Neural cell (in vitro differentiated cells): ENCODE results near the gene S100A5. TPM values are rescaled to one million over a fixed set of nuclear protein-coding genes. Genes with fewer than 3 reads are reported as not detected.

ENCODE experiments used
- H2AFZ ChIP-seq: fragments of 200-600, 300-800 bp; sonication (generic), shearing (Covaris generic); 2 replicates; pipeline ENCODE4 v1.6.0; 2014; ENCODE audit warnings: low read depth, mild to moderate bottlenecking, antibody characterized with exemption, low read length, moderate library complexity
- H3F3A ChIP-seq: fragments of 200-600 bp; shearing (Covaris generic); 2 replicates; pipeline ENCODE4 v1.6.1; 2016; ENCODE audit warnings: mild to moderate bottlenecking, moderate library complexity, mixed read lengths, antibody characterized with exemption, low read length; ENCODE audit not compliant: insufficient read depth, poor library complexity, severe bottlenecking
- H3K27ac ChIP-seq: fragments of 200-600, 300-800 bp; sonication (generic), shearing (Covaris generic); 2 replicates; pipeline ENCODE4 v1.5.1; 2014; ENCODE audit warnings: mild to moderate bottlenecking, low read length, moderate library complexity
- H3K27me3 ChIP-seq: fragments of 300-800, 200-600 bp; sonication (generic), shearing (Covaris generic); 2 replicates; pipeline ENCODE4 v1.6.0; 2014; ENCODE audit warnings: mild to moderate bottlenecking, low read depth, low read length, moderate library complexity; ENCODE audit not compliant: insufficient read depth
- H3K36me3 ChIP-seq: fragments of 300-800, 200-600 bp; sonication (generic), shearing (Covaris generic); 2 replicates; pipeline ENCODE4 v1.5.1; 2014; ENCODE audit warnings: mild to moderate bottlenecking, antibody characterized with exemption, low read length, moderate library complexity; ENCODE audit not compliant: insufficient read depth
- H3K4me2 ChIP-seq: fragments of 300-800, 200-600 bp; sonication (generic), shearing (Covaris generic); 2 replicates; pipeline ENCODE4 v1.6.0; 2014; ENCODE audit warnings: mild to moderate bottlenecking, low read length
- H3K4me3 ChIP-seq: fragments of 300-800, 200-600 bp; sonication (generic), shearing (Covaris generic); 2 replicates; pipeline ENCODE4 v1.5.1; 2014; ENCODE audit warnings: mild to moderate bottlenecking, low read length, moderate library complexity
- H3K79me2 ChIP-seq: fragments of 200-600 bp; shearing (Covaris generic); replicated peaks from 2 replicates; pipeline ENCODE4 v1.6.0; 2014; ENCODE audit warnings: mild to moderate bottlenecking, low read length, moderate library complexity; ENCODE audit not compliant: insufficient read depth
- H3K9ac ChIP-seq: fragments of 300-800, 200-600 bp; sonication (generic), shearing (Covaris generic); 2 replicates; pipeline ENCODE4 v1.6.1; 2016; ENCODE audit warnings: mild to moderate bottlenecking, low read length, mixed read lengths
- H3K9me2 ChIP-seq: fragments of 200-600 bp; shearing (Covaris generic); 2 replicates; pipeline ENCODE4 v1.6.1; 2016; ENCODE audit warnings: mild to moderate bottlenecking, low read length, mixed read lengths; ENCODE audit not compliant: insufficient read depth
- H3K9me3 ChIP-seq: fragments of 200-600, 300-800 bp; sonication (generic), shearing (Covaris generic); 2 replicates; pipeline ENCODE4 v1.6.1; 2016; ENCODE audit warnings: mild to moderate bottlenecking, mixed run types, low read length, moderate library complexity, mixed read lengths
- H4K20me1 ChIP-seq: fragments of 200-600 bp; shearing (Covaris generic); 2 replicates; pipeline ENCODE4 v1.6.1; 2016; ENCODE audit warnings: mild to moderate bottlenecking, mixed run types; ENCODE audit not compliant: insufficient read depth
- EP300 ChIP-seq: fragments of 450-650 bp; conservative IDR thresholded peaks from 2 replicates; pipeline ENCODE4 v1.6.1; 2014; ENCODE audit warnings: antibody characterized with exemption, mild to moderate bottlenecking, moderate library complexity; ENCODE audit not compliant: poor library complexity, severe bottlenecking
- EZH2 ChIP-seq: fragments of 200-600, 300-800 bp; shearing (Covaris generic), sonication (generic); IDR thresholded peaks from 2 replicates; pipeline ENCODE4 v1.6.1; 2014; ENCODE audit warnings: antibody characterized with exemption, low read length, borderline replicate concordance, mild to moderate bottlenecking; ENCODE audit not compliant: insufficient read depth, poor library complexity, severe bottlenecking
- MXI1 ChIP-seq: fragments of 450-650 bp; conservative IDR thresholded peaks from 2 replicates; pipeline ENCODE4 v1.6.1; 2014; ENCODE audit warnings: antibody characterized with exemption, mild to moderate bottlenecking; ENCODE audit not compliant: poor library complexity, severe bottlenecking
- POLR2AphosphoS5 ChIP-seq: IDR thresholded peaks from 2 replicates; pipeline ENCODE4 v1.6.1; 2012
- RAD21 ChIP-seq: fragments of 450-650 bp; conservative IDR thresholded peaks from 2 replicates; pipeline ENCODE4 v1.6.1; 2014; ENCODE audit warnings: antibody characterized with exemption, mild to moderate bottlenecking, moderate library complexity
- SMC3 ChIP-seq: fragments of 450-650 bp; conservative IDR thresholded peaks from 2 replicates; pipeline ENCODE4 v1.6.1; 2014; ENCODE audit warnings: antibody characterized with exemption, mild to moderate bottlenecking, moderate library complexity; ENCODE audit not compliant: poor library complexity
- TAF1 ChIP-seq: IDR thresholded peaks from 2 replicates; pipeline ENCODE4 v1.6.1; 2012; ENCODE audit warnings: low read depth
- polyA plus RNA-seq: library from polyadenylated mRNA; depleted of rRNA; stranded (reverse); fragments of >200 nt; gene quantifications from 2 replicates; pipeline ENCODE4 v1.2.3, GENCODE V29; 2014
- TF ChIP-seq, protein P1 (sequence below): IDR thresholded peaks from 2 replicates; pipeline ENCODE4 v1.6.1; 2012; ENCODE audit warnings: borderline replicate concordance
- TF ChIP-seq, protein P2 (sequence below): fragments of 450-650 bp; IDR thresholded peaks from 2 replicates; pipeline ENCODE4 v1.5.1; 2014; ENCODE audit warnings: antibody characterized with exemption, mild to moderate bottlenecking, moderate library complexity; ENCODE audit not compliant: poor library complexity, severe bottlenecking

S100A5 gene
- polyA plus RNA-seq, 1 donor from 2014 or later: not detected

DNA sequence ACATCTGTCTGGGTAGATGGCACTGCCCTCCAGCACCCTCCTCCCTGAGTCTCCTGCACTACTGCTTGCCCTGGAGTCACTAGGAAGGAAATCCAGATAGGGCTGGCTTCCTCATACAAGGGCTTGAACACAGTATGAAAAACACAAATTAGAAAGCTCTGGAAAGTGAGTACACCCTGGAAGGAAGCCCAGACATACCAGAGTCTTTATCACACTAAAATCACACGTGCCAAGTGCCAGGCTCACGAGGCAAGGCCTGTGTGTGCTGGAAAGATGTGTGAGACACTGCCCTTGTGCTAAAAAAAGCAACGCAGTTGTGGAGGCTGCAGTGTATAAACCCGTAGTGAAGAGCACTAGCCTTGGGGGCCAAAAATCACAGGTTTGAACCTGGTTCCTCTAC is 52.0 kb downstream of the S100A5 start:
- no peaks in the 10 kb centered on the region for H4K20me1 ChIP-seq
- no peak overlapping the region for H3K9ac ChIP-seq
- H2AFZ ChIP-seq: no peak overlapping the region
- TF ChIP-seq, protein P1, sequence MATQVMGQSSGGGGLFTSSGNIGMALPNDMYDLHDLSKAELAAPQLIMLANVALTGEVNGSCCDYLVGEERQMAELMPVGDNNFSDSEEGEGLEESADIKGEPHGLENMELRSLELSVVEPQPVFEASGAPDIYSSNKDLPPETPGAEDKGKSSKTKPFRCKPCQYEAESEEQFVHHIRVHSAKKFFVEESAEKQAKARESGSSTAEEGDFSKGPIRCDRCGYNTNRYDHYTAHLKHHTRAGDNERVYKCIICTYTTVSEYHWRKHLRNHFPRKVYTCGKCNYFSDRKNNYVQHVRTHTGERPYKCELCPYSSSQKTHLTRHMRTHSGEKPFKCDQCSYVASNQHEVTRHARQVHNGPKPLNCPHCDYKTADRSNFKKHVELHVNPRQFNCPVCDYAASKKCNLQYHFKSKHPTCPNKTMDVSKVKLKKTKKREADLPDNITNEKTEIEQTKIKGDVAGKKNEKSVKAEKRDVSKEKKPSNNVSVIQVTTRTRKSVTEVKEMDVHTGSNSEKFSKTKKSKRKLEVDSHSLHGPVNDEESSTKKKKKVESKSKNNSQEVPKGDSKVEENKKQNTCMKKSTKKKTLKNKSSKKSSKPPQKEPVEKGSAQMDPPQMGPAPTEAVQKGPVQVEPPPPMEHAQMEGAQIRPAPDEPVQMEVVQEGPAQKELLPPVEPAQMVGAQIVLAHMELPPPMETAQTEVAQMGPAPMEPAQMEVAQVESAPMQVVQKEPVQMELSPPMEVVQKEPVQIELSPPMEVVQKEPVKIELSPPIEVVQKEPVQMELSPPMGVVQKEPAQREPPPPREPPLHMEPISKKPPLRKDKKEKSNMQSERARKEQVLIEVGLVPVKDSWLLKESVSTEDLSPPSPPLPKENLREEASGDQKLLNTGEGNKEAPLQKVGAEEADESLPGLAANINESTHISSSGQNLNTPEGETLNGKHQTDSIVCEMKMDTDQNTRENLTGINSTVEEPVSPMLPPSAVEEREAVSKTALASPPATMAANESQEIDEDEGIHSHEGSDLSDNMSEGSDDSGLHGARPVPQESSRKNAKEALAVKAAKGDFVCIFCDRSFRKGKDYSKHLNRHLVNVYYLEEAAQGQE: no peak
- no peak for TF ChIP-seq RAD21
- TF ChIP-seq EP300: no peak
- no peak for TF ChIP-seq MXI1
- TF ChIP-seq, protein P2, sequence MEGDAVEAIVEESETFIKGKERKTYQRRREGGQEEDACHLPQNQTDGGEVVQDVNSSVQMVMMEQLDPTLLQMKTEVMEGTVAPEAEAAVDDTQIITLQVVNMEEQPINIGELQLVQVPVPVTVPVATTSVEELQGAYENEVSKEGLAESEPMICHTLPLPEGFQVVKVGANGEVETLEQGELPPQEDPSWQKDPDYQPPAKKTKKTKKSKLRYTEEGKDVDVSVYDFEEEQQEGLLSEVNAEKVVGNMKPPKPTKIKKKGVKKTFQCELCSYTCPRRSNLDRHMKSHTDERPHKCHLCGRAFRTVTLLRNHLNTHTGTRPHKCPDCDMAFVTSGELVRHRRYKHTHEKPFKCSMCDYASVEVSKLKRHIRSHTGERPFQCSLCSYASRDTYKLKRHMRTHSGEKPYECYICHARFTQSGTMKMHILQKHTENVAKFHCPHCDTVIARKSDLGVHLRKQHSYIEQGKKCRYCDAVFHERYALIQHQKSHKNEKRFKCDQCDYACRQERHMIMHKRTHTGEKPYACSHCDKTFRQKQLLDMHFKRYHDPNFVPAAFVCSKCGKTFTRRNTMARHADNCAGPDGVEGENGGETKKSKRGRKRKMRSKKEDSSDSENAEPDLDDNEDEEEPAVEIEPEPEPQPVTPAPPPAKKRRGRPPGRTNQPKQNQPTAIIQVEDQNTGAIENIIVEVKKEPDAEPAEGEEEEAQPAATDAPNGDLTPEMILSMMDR: no peak
- no peak for TF ChIP-seq EZH2
- TF ChIP-seq TAF1: no peak
- TF ChIP-seq SMC3: no peak
- no peak for TF ChIP-seq POLR2AphosphoS5
- no peaks in the 10 kb centered on the region for H3K9me3 ChIP-seq
- no peaks in the 10 kb centered on the region for H3F3A ChIP-seq
- no peaks in the 10 kb centered on the region for H3K36me3 ChIP-seq
- no peaks in the 10 kb centered on the region for H3K9me2 ChIP-seq
- H3K4me3 ChIP-seq: no peak overlapping the region
- no peak overlapping the region for H3K4me2 ChIP-seq
- H3K27ac ChIP-seq: no peak overlapping the region
- no peaks in the 10 kb centered on the region for H3K27me3 ChIP-seq
- no peaks in the 10 kb centered on the region for H3K79me2 ChIP-seq

DNA sequence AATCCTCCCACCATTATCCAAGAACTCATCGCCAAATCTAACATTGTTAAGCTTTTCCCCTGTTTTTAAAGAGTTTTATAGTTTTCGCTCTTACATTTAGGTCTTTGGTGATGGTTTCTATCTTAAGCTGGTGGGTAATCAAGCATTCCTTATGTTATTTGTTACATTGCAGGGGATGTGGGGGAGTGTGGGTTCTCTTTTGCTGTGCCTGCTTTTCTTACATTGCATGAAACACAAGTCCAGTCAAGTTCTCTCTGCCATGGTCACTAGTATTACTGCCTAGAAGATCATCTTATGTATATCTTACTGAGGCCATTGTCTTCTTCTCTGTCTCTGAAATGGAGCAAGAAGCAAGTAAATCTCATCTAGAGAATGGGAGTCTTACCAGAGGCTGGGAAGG is 53.0 kb downstream of the S100A5 start:
- Histone ChIP-seq H3K9me2 (no peaks in the 10 kb centered on the region), H3F3A (no peaks in the 10 kb centered on the region), H2AFZ (no peak overlapping the region), H3K4me2 (no peak overlapping the region), H4K20me1 (no peaks in the 10 kb centered on the region), H3K9me3 (no peaks in the 10 kb centered on the region), H3K27me3 (no peaks in the 10 kb centered on the region), H3K36me3 (no peaks in the 10 kb centered on the region), H3K9ac (no peak overlapping the region), H3K4me3 (no peak overlapping the region), H3K79me2 (no peaks in the 10 kb centered on the region), H3K27ac (no peak overlapping the region)
- TF ChIP-seq RAD21 (no peak), SMC3 (no peak), EZH2 (no peak), TAF1 (no peak), EP300 (no peak), MXI1 (no peak)
- TF ChIP-seq, protein P1: no peak

Other genes starting within 250 kb of the S100A5 start
- not detected in 2 replicates for gene PGLYRP3, start 228.0 kb downstream of the S100A5 start, polyA plus RNA-seq
- gene PGLYRP4, start 192.1 kb downstream of the S100A5 start, polyA plus RNA-seq: not detected in 2 replicates
- not detected in 2 replicates for gene S100A9, start 183.1 kb downstream of the S100A5 start, polyA plus RNA-seq
- not detected in 2 replicates for gene S100A12, start 165.3 kb downstream of the S100A5 start, polyA plus RNA-seq
- not detected in 2 replicates for gene S100A8, start 149.9 kb downstream of the S100A5 start, polyA plus RNA-seq
- gene S100A7A, start 124.4 kb downstream of the S100A5 start, polyA plus RNA-seq: 0.24 TPM in 1 of 2 replicates, not detected in the other
- not detected in 2 replicates for gene S100A7, start 80.3 kb downstream of the S100A5 start, polyA plus RNA-seq
- gene S100A6, start 4.9 kb downstream of the S100A5 start, polyA plus RNA-seq: not detected in 2 replicates
- gene S100A4, start 4.9 kb upstream of the S100A5 start, polyA plus RNA-seq: not detected in 2 replicates
- gene S100A3, start 8.3 kb upstream of the S100A5 start, polyA plus RNA-seq: not detected in 2 replicates
- gene S100A2, start 24.9 kb upstream of the S100A5 start, polyA plus RNA-seq: not detected in 2 replicates
- not detected in 2 replicates for gene S100A16, start 72.2 kb upstream of the S100A5 start, polyA plus RNA-seq
- not detected in 2 replicates for gene S100A14, start 75.4 kb upstream of the S100A5 start, polyA plus RNA-seq
- gene S100A13, start 86.6 kb upstream of the S100A5 start, polyA plus RNA-seq: 2.0 and 2.1 TPM in 2 replicates
- not detected in 2 replicates for gene S100A1, start 87.5 kb upstream of the S100A5 start, polyA plus RNA-seq
- gene CHTOP, start 93.1 kb upstream of the S100A5 start, polyA plus RNA-seq: 159 and 168 TPM in 2 replicates
- 86.2 and 100.0 TPM in 2 replicates for gene SNAPIN, start 117.8 kb upstream of the S100A5 start, polyA plus RNA-seq
- 383 and 410 TPM in 2 replicates for gene ILF2, start 130.1 kb upstream of the S100A5 start, polyA plus RNA-seq
- 0.18 and 0.45 TPM in 2 replicates for gene NPR1, start 137.8 kb upstream of the S100A5 start, polyA plus RNA-seq
- 29.9 and 31.0 TPM in 2 replicates for gene INTS3, start 187.1 kb upstream of the S100A5 start, polyA plus RNA-seq
- gene SLC27A3, start 234.5 kb upstream of the S100A5 start, polyA plus RNA-seq: 30.6 and 38.2 TPM in 2 replicates